Stimulated activated naive CD8-positive, alpha-beta T cell treated with anti-CD3 and anti-CD28 coated beads, Interleukin-15, Interleukin-2, amounts not matched to agents 100 ng/mL and 50 ng/mL, for 24 hours (primary cell): ENCODE measurements around the gene FUBP3.

Source experiments
- H3K27ac Mint-ChIP-seq: one replicate; pipeline ENCODE4 v1.8.0; 2021; ENCODE audit warnings: mild to moderate bottlenecking, mixed read lengths
- H3K27me3 Mint-ChIP-seq: one replicate; pipeline ENCODE4 v1.8.0; 2021; ENCODE audit warnings: mixed read lengths
- H3K36me3 Mint-ChIP-seq: one replicate; pipeline ENCODE4 v1.8.0; 2021; ENCODE audit warnings: low read depth, mixed read lengths
- H3K4me1 Mint-ChIP-seq: one replicate; pipeline ENCODE4 v1.8.0; 2021; ENCODE audit warnings: low read depth, mixed read lengths
- H3K4me3 Mint-ChIP-seq: one replicate; pipeline ENCODE4 v1.8.0; 2021; ENCODE audit warnings: mild to moderate bottlenecking, mixed read lengths
- H3K9me3 Mint-ChIP-seq: one replicate; pipeline ENCODE4 v1.8.0; 2021; ENCODE audit warnings: mixed read lengths

Gene FUBP3

DNA sequence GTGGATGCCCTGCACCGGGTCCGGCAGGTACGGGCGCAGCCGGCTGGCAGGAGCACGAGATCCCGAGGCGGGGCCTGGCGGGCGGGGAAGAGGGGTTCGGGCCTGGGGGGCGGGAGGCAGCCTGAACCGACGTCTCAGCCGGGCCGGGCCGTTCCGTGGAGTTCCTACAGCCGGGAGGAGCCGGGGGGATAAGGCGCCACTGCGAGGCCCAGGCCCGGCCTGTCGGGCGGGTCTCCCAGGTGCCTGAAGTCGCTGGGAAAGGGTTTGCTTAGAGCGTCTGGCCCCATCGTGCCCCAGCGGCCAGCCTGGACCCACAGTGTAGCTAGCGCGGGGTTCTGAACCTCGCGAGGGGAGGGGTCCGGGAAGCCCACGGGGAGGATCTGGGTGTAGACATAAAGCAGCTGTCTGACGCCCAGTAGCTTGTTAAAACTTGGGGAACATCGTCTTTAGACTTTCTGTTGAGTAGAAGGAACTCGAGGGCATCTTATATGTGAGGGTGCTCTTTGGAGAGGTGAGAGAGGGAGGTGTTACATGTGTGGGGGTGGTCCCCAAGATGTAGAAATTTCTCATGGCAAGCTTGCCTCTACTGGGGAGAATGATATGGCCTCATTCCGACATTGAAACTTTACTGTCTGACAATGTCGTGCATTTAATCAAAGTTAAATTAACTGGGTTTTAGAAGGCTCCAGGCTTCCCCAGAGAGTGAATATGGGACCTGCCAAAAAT is 524 bp downstream of the FUBP3 start:
- peaks cover 24% of the 10 kb centered on the region for H3K36me3 Mint-ChIP-seq
- peak overlapping the region; percentile 92 for H3K4me3 Mint-ChIP-seq
- peak overlapping the region; percentile 89 for H3K27ac Mint-ChIP-seq
- peaks cover 35% of the 10 kb centered on the region for H3K4me1 Mint-ChIP-seq
- H3K27me3 Mint-ChIP-seq, result no peaks in the 10 kb centered on the region
- H3K9me3 Mint-ChIP-seq, result no peaks in the 10 kb centered on the region

- Mint-ChIP-seq H3K36me3 (peaks cover 24% of the 10 kb centered on the region), H3K9me3 (no peaks in the 10 kb centered on the region), H3K27ac (no peak overlapping the region), H3K4me1 (peaks cover 35% of the 10 kb centered on the region), H3K4me3 (no peak overlapping the region), H3K27me3 (no peaks in the 10 kb centered on the region)
These were observed 2.4 kb downstream of the FUBP3 start for GRCh38 chr9:130581766-130582165.

GRCh38 chr9:130583271-130583670 is 3.9 kb downstream of the FUBP3 start:
- peaks cover 24% of the 10 kb centered on the region for H3K36me3 Mint-ChIP-seq
- H3K27me3 Mint-ChIP-seq, result no peaks in the 10 kb centered on the region
- no peak overlapping the region for H3K4me3 Mint-ChIP-seq
- H3K27ac Mint-ChIP-seq, result no peak overlapping the region
- H3K4me1 Mint-ChIP-seq, result peaks cover 32% of the 10 kb centered on the region
- no peaks in the 10 kb centered on the region for H3K9me3 Mint-ChIP-seq

- H3K27ac Mint-ChIP-seq, result no peak overlapping the region
- no peaks in the 10 kb centered on the region for H3K9me3 Mint-ChIP-seq
- peaks cover 26% of the 10 kb centered on the region for H3K36me3 Mint-ChIP-seq
- peaks cover 3% of the 10 kb centered on the region for H3K4me1 Mint-ChIP-seq
- no peaks in the 10 kb centered on the region for H3K27me3 Mint-ChIP-seq
- H3K4me3 Mint-ChIP-seq, result no peak overlapping the region
These were observed 8.5 kb downstream of the FUBP3 start for GRCh38 chr9:130587921-130588320.

DNA sequence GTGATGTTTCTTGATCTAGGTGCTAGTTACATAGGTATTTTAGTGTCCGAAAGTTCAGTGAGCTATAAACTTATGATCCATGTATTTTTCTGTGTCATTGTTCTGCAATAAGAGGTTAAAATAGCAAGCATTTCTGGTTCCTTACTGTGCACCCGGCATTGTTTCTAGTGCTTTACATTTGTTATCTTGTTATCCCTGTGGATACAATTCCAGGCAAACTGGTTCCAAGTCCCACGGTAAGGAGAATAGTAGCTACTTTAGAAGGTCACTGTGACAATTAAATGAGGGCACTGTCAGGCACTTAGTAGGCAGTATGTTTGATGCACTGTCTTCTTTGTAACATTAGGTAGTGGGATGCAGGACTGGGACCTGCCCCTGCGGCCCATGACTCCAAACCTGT is 9.0 kb downstream of the FUBP3 start:
- no peaks in the 10 kb centered on the region for H3K27me3 Mint-ChIP-seq
- no peak overlapping the region for H3K27ac Mint-ChIP-seq
- H3K9me3 Mint-ChIP-seq, result no peaks in the 10 kb centered on the region
- no peak overlapping the region for H3K4me3 Mint-ChIP-seq
- peaks cover 3% of the 10 kb centered on the region for H3K4me1 Mint-ChIP-seq
- peaks cover 27% of the 10 kb centered on the region for H3K36me3 Mint-ChIP-seq

DNA sequence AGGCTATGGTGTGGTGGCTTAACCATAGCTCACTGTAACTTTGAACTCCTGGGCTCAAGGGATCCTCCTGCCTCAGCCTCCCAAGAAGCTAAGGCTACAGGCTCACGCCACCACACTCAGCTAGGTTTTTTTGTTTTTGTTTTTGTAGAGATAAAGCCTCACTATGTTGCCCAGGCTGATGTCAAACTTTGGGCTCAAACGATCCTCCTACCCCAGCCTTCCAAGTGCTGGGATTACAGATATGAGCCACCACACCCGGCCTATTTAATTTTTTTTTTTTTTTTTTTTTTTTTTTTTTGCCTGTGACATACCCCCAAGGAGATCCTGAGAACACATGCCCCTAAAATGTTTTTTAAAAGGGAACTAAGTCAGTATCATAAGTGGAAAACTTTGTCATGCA is 10.4 kb downstream of the FUBP3 start:
- H3K27ac Mint-ChIP-seq, result no peak overlapping the region
- no peaks in the 10 kb centered on the region for H3K9me3 Mint-ChIP-seq
- peaks cover 29% of the 10 kb centered on the region for H3K36me3 Mint-ChIP-seq
- peaks cover 3% of the 10 kb centered on the region for H3K4me1 Mint-ChIP-seq
- no peak overlapping the region for H3K4me3 Mint-ChIP-seq
- no peaks in the 10 kb centered on the region for H3K27me3 Mint-ChIP-seq

- H3K27me3 Mint-ChIP-seq, result no peaks in the 10 kb centered on the region
- no peak overlapping the region for H3K27ac Mint-ChIP-seq
- H3K36me3 Mint-ChIP-seq, result peaks cover 32% of the 10 kb centered on the region
- peaks cover 3% of the 10 kb centered on the region for H3K4me1 Mint-ChIP-seq
- no peak overlapping the region for H3K4me3 Mint-ChIP-seq
- H3K9me3 Mint-ChIP-seq, result no peaks in the 10 kb centered on the region
These were observed 10.9 kb downstream of the FUBP3 start for GRCh38 chr9:130590305-130590704.

DNA sequence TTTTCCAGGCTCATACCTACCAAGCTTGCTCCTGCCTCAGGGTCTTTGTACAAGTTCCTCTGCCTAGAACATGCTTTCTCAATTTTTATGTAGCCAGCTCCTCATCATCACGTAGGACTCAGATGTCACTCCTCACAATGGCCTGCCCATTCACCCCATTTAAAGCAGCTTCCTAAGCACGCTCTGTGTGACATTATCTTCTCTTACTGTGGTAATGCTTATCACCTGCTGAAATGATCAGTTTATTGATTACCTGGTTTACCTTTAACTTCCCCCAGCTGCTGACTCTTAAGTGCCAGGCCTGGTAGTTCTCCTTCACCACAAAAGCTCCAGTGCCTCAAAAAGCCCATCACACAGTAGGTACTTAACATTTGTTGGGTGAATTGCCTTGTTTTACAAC is 13.6 kb downstream of the FUBP3 start:
- no peak overlapping the region for H3K4me3 Mint-ChIP-seq
- no peak overlapping the region for H3K27ac Mint-ChIP-seq
- peaks cover 3% of the 10 kb centered on the region for H3K4me1 Mint-ChIP-seq
- H3K27me3 Mint-ChIP-seq, result no peaks in the 10 kb centered on the region
- peaks cover 51% of the 10 kb centered on the region for H3K36me3 Mint-ChIP-seq
- H3K9me3 Mint-ChIP-seq, result no peaks in the 10 kb centered on the region

DNA sequence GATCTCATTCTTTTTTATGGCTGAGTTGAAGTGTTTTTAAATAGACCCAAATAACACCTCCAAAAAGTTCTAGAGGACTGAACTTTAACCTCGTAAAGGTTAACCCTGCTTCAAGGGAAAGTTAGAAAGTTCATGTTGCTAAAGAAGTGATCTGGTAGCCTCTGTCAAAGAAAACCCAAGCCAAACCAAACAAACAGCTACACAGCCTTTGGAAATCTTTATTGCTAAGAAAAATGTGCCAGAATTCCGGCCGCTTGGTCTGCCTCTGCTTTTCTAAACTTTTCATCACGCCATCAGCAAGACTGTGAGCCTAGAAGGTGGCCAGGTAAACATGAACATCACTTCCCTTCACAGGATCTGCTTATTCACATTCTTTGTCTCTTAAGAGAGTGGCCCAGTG is 17.9 kb downstream of the FUBP3 start:
- H3K27me3 Mint-ChIP-seq, result no peaks in the 10 kb centered on the region
- H3K9me3 Mint-ChIP-seq, result no peaks in the 10 kb centered on the region
- no peak overlapping the region for H3K27ac Mint-ChIP-seq
- peaks cover 57% of the 10 kb centered on the region for H3K36me3 Mint-ChIP-seq
- H3K4me1 Mint-ChIP-seq, result no peaks in the 10 kb centered on the region
- H3K4me3 Mint-ChIP-seq, result no peak overlapping the region

DNA sequence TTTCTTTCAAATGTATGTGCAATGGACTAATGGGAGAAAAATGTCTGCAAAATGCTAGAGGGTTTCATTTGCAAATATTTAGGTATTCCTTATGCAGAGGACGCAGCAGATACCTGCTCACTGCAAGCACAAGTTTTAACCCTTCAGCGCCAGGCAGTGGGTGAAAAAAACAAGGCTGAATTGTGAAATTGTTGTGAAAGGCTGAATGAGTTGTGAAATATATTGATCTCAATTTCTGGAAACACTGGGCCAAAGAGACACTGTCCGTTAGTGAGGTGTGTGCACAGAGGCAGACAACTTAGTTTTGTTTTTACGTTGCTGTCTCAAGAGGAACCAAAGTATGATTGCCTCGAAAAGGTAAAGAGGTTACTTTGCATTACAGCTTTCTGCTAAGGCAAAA is 18.8 kb downstream of the FUBP3 start:
- Mint-ChIP-seq H3K27me3 (no peaks in the 10 kb centered on the region), H3K4me1 (no peaks in the 10 kb centered on the region), H3K9me3 (no peaks in the 10 kb centered on the region), H3K27ac (no peak overlapping the region), H3K36me3 (peaks cover 59% of the 10 kb centered on the region), H3K4me3 (no peak overlapping the region)

- H3K9me3 Mint-ChIP-seq, result no peaks in the 10 kb centered on the region
- H3K4me3 Mint-ChIP-seq, result no peak overlapping the region
- H3K27ac Mint-ChIP-seq, result no peak overlapping the region
- H3K27me3 Mint-ChIP-seq, result no peaks in the 10 kb centered on the region
- H3K36me3 Mint-ChIP-seq, result peaks cover 65% of the 10 kb centered on the region
- H3K4me1 Mint-ChIP-seq, result no peaks in the 10 kb centered on the region
These were observed 20.2 kb downstream of the FUBP3 start for GRCh38 chr9:130599625-130600024.

GRCh38 chr9:130601100-130601499 is 21.7 kb downstream of the FUBP3 start:
- H3K36me3 Mint-ChIP-seq, result peaks cover 59% of the 10 kb centered on the region
- no peak overlapping the region for H3K27ac Mint-ChIP-seq
- no peaks in the 10 kb centered on the region for H3K4me1 Mint-ChIP-seq
- H3K4me3 Mint-ChIP-seq, result no peak overlapping the region
- H3K9me3 Mint-ChIP-seq, result no peaks in the 10 kb centered on the region
- no peaks in the 10 kb centered on the region for H3K27me3 Mint-ChIP-seq

- no peaks in the 10 kb centered on the region for H3K27me3 Mint-ChIP-seq
- H3K9me3 Mint-ChIP-seq, result no peaks in the 10 kb centered on the region
- no peak overlapping the region for H3K4me3 Mint-ChIP-seq
- no peak overlapping the region for H3K27ac Mint-ChIP-seq
- H3K36me3 Mint-ChIP-seq, result peaks cover 55% of the 10 kb centered on the region
- H3K4me1 Mint-ChIP-seq, result no peaks in the 10 kb centered on the region
These were observed 24.9 kb downstream of the FUBP3 start for GRCh38 chr9:130604295-130604694.

- Mint-ChIP-seq H3K9me3 (no peaks in the 10 kb centered on the region), H3K36me3 (peaks cover 43% of the 10 kb centered on the region), H3K27ac (no peak overlapping the region), H3K27me3 (no peaks in the 10 kb centered on the region), H3K4me3 (no peak overlapping the region), H3K4me1 (no peaks in the 10 kb centered on the region)
These were observed 27.7 kb downstream of the FUBP3 start for GRCh38 chr9:130606887-130607600.

DNA sequence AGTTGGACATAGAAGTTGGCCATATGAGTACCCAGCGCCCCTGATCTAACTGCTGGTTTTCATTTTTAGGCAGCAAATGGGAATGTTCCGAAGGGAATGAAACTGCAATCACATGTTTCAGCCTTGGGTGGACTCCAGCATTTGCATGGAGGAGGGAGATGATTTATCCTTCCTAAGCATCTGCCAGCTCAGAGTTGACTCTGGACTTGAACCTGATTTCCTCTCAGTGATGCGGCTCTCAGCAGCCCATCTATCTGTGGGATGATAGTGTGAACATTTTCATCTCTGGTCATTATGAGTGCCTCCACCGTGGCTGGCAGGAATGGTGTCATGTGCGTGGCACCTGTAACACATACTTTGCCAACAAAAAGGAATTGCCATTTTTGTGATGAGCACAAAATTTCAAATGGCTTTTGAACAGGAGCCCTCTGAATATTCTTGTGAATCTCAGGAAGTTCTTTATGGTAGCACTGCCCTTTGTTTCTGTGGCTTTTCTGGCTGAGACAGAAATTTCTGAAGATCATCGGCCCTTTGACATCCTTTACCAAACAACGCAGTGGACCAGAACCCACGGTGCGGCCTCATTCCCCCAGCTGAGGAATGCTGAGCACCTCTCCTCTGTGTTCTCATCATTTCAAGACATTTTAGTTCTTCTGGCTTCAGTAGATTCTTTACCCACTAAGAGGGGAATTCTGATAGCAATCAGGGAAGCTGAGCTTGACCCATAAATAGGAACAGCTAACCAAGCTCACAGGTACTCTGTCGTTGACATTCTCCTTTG is 28.5 kb downstream of the FUBP3 start:
- Mint-ChIP-seq H3K9me3 (no peaks in the 10 kb centered on the region), H3K27ac (no peak overlapping the region), H3K36me3 (peaks cover 43% of the 10 kb centered on the region), H3K4me3 (no peak overlapping the region), H3K27me3 (no peaks in the 10 kb centered on the region), H3K4me1 (no peaks in the 10 kb centered on the region)
